ENCODE results near the gene SPOCK2.

GRCh38 chr10:72092171-72092924 is 4.0 kb upstream of the SPOCK2 start:
- TF ChIP-seq CTCF (IDR thresholded peaks at IDR 0.05) (no peak), POLR2A (IDR thresholded peaks at IDR 0.05) (no peak)

Measured in lower leg skin (tissue), 3 donors.